ENCODE results near the gene VENTX. TPM values are rescaled to one million over a fixed set of nuclear protein-coding genes. Genes with fewer than 3 reads are reported as not detected.
"Not testable (repeated sequence)": the region's sequence is repeated elsewhere in the genome, so short reads cannot be mapped to it uniquely, and the experiment has no call there.

Gene VENTX
- total RNA-seq, 1 donor from 2014 or later: not detected

- Histone ChIP-seq H3K9ac (no peak overlapping the region), H3K36me3 (no peaks in the 10 kb centered on the region), H3K79me2 (ENCODE audit: low read depth) (no peaks in the 10 kb centered on the region), H3K4me1 (peaks cover 13% of the 10 kb centered on the region), H4K20me1 (ENCODE audit: low read depth) (peaks cover 13% of the 10 kb centered on the region), H3K27ac (no peak overlapping the region), H3K27me3 (peaks cover 94% of the 10 kb centered on the region), H2AFZ (replicated peaks) (peak overlapping the region; percentile 79), H3K9me3 (ENCODE audit: low read depth) (no peaks in the 10 kb centered on the region), H3F3A (ENCODE audit: low read depth) (peaks cover 8% of the 10 kb centered on the region), H3K4me2 (peak overlapping the region; percentile 82), H3K4me3 (peak overlapping the region; percentile 48)
- H3K36me3 Mint-ChIP-seq: no peaks in the 10 kb centered on the region
- peak; percentile 49 for TF ChIP-seq EZH2 (IDR thresholded peaks at IDR 0.05)
- TF ChIP-seq EZH2phosphoT487 (IDR thresholded peaks at IDR 0.05): no peak
- no peak overlapping the region for H3K27ac Mint-ChIP-seq
- H3K4me1 Mint-ChIP-seq: peaks cover 14% of the 10 kb centered on the region
- H3K4me3 Mint-ChIP-seq: no peak overlapping the region
- peaks cover 69% of the 10 kb centered on the region for H3K27me3 Mint-ChIP-seq (ENCODE audit: insufficient read depth, low read depth)
- H3K9me3 Mint-ChIP-seq: peaks cover 9% of the 10 kb centered on the region
- peak; percentile 75 for DNase-seq (ENCODE audit: low spot score)
Observed at GRCh38 chr10:133230387-133231195, 7.1 kb upstream of the VENTX start.

- H3K9ac ChIP-seq: no peak overlapping the region
- H3K4me3 ChIP-seq: no peak overlapping the region
- Mint-ChIP-seq H3K4me1 (peaks cover 9% of the 10 kb centered on the region), H3K27me3 (ENCODE audit: insufficient read depth, low read depth) (peaks cover 73% of the 10 kb centered on the region), H3K4me3 (peak overlapping the region; percentile 74), H3K9me3 (peaks cover 9% of the 10 kb centered on the region), H3K36me3 (no peaks in the 10 kb centered on the region), H3K27ac (no peak overlapping the region)
- peak; percentile 97 for TF ChIP-seq EZH2phosphoT487 (IDR thresholded peaks at IDR 0.05)
- peak; percentile 99 for TF ChIP-seq EZH2 (IDR thresholded peaks at IDR 0.05)
- TF ChIP-seq CTCF (IDR thresholded peaks at IDR 0.05): no peak
- H3K4me1 ChIP-seq: peaks cover 18% of the 10 kb centered on the region
- H3K27ac ChIP-seq: no peak overlapping the region
- no peaks in the 10 kb centered on the region for H3K9me3 ChIP-seq (ENCODE audit: low read depth)
- peaks cover 100% of the 10 kb centered on the region for H3K27me3 ChIP-seq
- peaks cover 11% of the 10 kb centered on the region for H3F3A ChIP-seq (ENCODE audit: low read depth)
- no peaks in the 10 kb centered on the region for H3K79me2 ChIP-seq (ENCODE audit: low read depth)
- H4K20me1 ChIP-seq (ENCODE audit: low read depth): peaks cover 19% of the 10 kb centered on the region
- DNase-seq (ENCODE audit: low spot score): no peak
- H3K4me2 ChIP-seq: no peak overlapping the region
- no peaks in the 10 kb centered on the region for H3K36me3 ChIP-seq
- H2AFZ ChIP-seq (replicated peaks): no peak overlapping the region
Observed at GRCh38 chr10:133231244-133231945, 6.3 kb upstream of the VENTX start.

DNA sequence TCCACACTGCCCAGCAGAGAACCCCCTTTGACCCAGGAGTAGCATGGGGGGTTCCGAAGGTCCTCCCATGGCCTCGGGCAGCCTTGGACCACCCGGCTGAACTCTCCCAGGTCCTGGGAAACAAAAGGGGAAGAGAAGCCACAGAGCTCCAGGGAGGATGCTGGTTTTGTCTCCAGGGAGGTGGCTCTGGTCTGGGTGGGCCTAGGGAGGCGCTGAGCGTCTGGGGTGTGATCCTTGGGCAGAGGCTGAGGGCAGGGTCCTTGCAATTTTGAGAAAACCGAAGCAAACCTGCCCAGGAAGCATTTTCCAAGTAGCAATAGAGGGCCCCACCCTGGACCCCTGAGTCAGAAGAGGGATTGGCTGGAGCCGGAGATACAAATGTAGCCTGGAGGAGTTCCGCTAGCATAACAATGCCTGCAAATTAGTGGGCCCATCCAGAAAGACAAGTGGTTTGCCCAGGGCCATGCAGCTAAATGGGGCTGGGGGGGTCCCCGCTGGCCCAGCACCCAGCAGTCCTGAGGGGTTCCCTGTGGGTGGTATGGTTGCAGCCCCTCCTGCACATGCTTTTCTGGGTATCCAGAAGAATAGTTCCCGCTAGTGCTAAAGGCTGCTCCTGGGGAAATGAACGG, 5.6 kb upstream of the VENTX start:
- Histone ChIP-seq H4K20me1 (ENCODE audit: low read depth) (peaks cover 23% of the 10 kb centered on the region), H3K4me1 (peaks cover 24% of the 10 kb centered on the region), H3K9me3 (ENCODE audit: low read depth) (no peaks in the 10 kb centered on the region), H3K27me3 (peaks cover 100% of the 10 kb centered on the region), H3K27ac (no peak overlapping the region), H3K4me2 (no peak overlapping the region), H3K36me3 (no peaks in the 10 kb centered on the region), H3K9ac (no peak overlapping the region), H3K4me3 (no peak overlapping the region), H3K79me2 (ENCODE audit: low read depth) (no peaks in the 10 kb centered on the region), H3F3A (ENCODE audit: low read depth) (peaks cover 11% of the 10 kb centered on the region), H2AFZ (replicated peaks) (no peak overlapping the region)
- H3K36me3 Mint-ChIP-seq: no peaks in the 10 kb centered on the region
- H3K27ac Mint-ChIP-seq: no peak overlapping the region
- peaks cover 9% of the 10 kb centered on the region for H3K4me1 Mint-ChIP-seq
- peaks cover 67% of the 10 kb centered on the region for H3K27me3 Mint-ChIP-seq (ENCODE audit: insufficient read depth, low read depth)
- TF ChIP-seq EZH2 (IDR thresholded peaks at IDR 0.05) (peak; percentile 47), CTCF (IDR thresholded peaks at IDR 0.05) (no peak), EZH2phosphoT487 (IDR thresholded peaks at IDR 0.05) (no peak)
- no peak for DNase-seq (ENCODE audit: low spot score)
- H3K4me3 Mint-ChIP-seq: no peak overlapping the region
- peaks cover 9% of the 10 kb centered on the region for H3K9me3 Mint-ChIP-seq

DNA sequence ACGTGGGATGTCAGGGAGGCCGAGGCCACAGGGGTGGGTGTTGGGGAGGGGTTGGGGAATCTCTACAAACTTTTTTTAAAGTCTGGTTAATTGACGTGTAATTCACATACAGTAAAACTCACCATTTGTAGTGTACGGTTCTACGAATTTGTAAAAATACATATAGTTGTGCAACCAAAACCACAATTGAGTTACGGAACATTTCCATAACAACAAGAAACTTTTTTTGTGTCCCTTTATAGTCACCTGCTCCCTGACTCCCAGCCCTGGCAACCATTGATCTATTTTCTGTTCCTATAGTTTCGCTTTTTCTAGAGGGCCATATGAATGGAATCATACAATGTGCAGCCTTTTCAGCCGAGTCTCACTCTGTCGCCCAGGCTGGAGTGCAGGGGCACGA, 2.9 kb upstream of the VENTX start:
- Mint-ChIP-seq H3K4me1 (peaks cover 12% of the 10 kb centered on the region), H3K27me3 (ENCODE audit: insufficient read depth, low read depth) (peaks cover 65% of the 10 kb centered on the region)
- DNase-seq (ENCODE audit: low spot score); H3K79me2 ChIP-seq (ENCODE audit: low read depth); H3K4me3 ChIP-seq; H3K27ac Mint-ChIP-seq; H3K4me3 Mint-ChIP-seq; H3K36me3 ChIP-seq; H3K4me2 ChIP-seq; H3K9me3 ChIP-seq (ENCODE audit: low read depth); H3K9me3 Mint-ChIP-seq; H3K9ac ChIP-seq; H3K36me3 Mint-ChIP-seq; H3K27ac ChIP-seq; H2AFZ ChIP-seq (replicated peaks): not testable (repeated sequence)
- H4K20me1 ChIP-seq (ENCODE audit: low read depth): peaks cover 23% of the 10 kb centered on the region
- peaks cover 100% of the 10 kb centered on the region for H3K27me3 ChIP-seq
- peaks cover 19% of the 10 kb centered on the region for H3F3A ChIP-seq (ENCODE audit: low read depth)
- peaks cover 36% of the 10 kb centered on the region for H3K4me1 ChIP-seq

Measured in neural progenitor cell (in vitro differentiated cells).